Neural crest cell (in vitro differentiated cells): ENCODE measurements around the gene PCID2. TPM values are rescaled to one million over a fixed set of nuclear protein-coding genes. Genes with fewer than 3 reads are reported as not detected.
A peak's percentile ranks its signal among the peaks of the same experiment; 100 is the strongest.

Source experiments
- DNase-seq: peaks from one replicate; pipeline ENCODE4 v3.0.0; 2021; ENCODE audit warnings: low read depth, mixed read lengths, low spot score
- H3K27ac Mint-ChIP-seq: one replicate; pipeline ENCODE4 v1.8.0; 2021; ENCODE audit warnings: mild to moderate bottlenecking, mixed read lengths; ENCODE audit not compliant: unreplicated experiment
- H3K27me3 Mint-ChIP-seq: 2 replicates; pipeline ENCODE4 v1.8.0; 2021; ENCODE audit warnings: low read depth, mild to moderate bottlenecking, mixed read lengths
- H3K36me3 Mint-ChIP-seq: 2 replicates; pipeline ENCODE4 v1.8.0; 2021; ENCODE audit warnings: low read depth, mild to moderate bottlenecking, mixed read lengths
- H3K4me1 Mint-ChIP-seq: 2 replicates; pipeline ENCODE4 v1.8.0; 2021; ENCODE audit warnings: mixed read lengths
- H3K4me3 Mint-ChIP-seq: one replicate; pipeline ENCODE4 v1.8.0; 2021; ENCODE audit warnings: mild to moderate bottlenecking, mixed read lengths
- H3K9me3 Mint-ChIP-seq: 2 replicates; pipeline ENCODE4 v1.8.0; 2021; ENCODE audit warnings: mixed read lengths
- total RNA-seq: library from RNA; stranded (reverse); gene quantifications from 2 replicates; pipeline ENCODE4 v1.2.1, GENCODE V29; 2021
- TF ChIP-seq, protein P1 (sequence below): fragments of 200-600 bp; sonication (generic); conservative IDR thresholded peaks from 2 replicates; pipeline ENCODE4 v1.5.0; 2021; ENCODE audit warnings: antibody characterized with exemption, mild to moderate bottlenecking

PCID2 gene
- total RNA-seq, 1 donor from 2014 or later, result 60.4 TPM

GRCh38 chr13:113224486-113224885 lies 16.0 kb upstream of the PCID2 start:
- H3K9me3 Mint-ChIP-seq, result no peaks in the 10 kb centered on the region
- TF ChIP-seq, protein P1, sequence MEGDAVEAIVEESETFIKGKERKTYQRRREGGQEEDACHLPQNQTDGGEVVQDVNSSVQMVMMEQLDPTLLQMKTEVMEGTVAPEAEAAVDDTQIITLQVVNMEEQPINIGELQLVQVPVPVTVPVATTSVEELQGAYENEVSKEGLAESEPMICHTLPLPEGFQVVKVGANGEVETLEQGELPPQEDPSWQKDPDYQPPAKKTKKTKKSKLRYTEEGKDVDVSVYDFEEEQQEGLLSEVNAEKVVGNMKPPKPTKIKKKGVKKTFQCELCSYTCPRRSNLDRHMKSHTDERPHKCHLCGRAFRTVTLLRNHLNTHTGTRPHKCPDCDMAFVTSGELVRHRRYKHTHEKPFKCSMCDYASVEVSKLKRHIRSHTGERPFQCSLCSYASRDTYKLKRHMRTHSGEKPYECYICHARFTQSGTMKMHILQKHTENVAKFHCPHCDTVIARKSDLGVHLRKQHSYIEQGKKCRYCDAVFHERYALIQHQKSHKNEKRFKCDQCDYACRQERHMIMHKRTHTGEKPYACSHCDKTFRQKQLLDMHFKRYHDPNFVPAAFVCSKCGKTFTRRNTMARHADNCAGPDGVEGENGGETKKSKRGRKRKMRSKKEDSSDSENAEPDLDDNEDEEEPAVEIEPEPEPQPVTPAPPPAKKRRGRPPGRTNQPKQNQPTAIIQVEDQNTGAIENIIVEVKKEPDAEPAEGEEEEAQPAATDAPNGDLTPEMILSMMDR, result no peak
- peak overlapping the region; percentile 47 for H3K27ac Mint-ChIP-seq
- H3K4me1 Mint-ChIP-seq, result no peaks in the 10 kb centered on the region
- H3K27me3 Mint-ChIP-seq, result no peaks in the 10 kb centered on the region
- no peak overlapping the region for H3K4me3 Mint-ChIP-seq
- DNase-seq, result no peak
- peaks cover 21% of the 10 kb centered on the region for H3K36me3 Mint-ChIP-seq

GRCh38 chr13:113223070-113223469 lies 14.6 kb upstream of the PCID2 start:
- DNase-seq, result no peak
- TF ChIP-seq, protein P1, result no peak
- Mint-ChIP-seq H3K27me3 (no peaks in the 10 kb centered on the region), H3K4me3 (no peak overlapping the region), H3K4me1 (no peaks in the 10 kb centered on the region), H3K36me3 (peaks cover 16% of the 10 kb centered on the region), H3K9me3 (no peaks in the 10 kb centered on the region), H3K27ac (no peak overlapping the region)

DNA sequence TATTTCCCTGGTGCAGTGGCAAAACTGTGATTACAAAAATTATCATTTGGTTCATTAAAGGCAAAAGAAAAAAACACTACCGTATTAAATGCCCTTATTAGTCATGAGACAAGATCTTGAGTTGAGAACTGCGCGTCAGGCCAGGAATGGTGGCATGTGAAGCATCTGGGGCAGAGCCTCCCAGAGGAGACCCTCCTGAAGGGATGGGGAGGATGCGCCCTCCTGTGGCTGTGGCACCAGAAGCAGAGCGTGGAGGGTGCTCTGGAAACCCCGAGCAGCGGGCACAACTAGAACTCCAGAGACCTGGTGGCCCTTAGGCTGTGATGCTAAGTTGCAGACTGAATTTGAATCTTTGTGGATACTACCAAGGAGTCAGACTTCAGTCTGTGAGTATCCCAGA lies 12.4 kb upstream of the PCID2 start:
- Mint-ChIP-seq H3K27ac (no peak overlapping the region), H3K36me3 (peaks cover 12% of the 10 kb centered on the region), H3K4me3 (no peak overlapping the region), H3K4me1 (no peaks in the 10 kb centered on the region), H3K9me3 (no peaks in the 10 kb centered on the region), H3K27me3 (no peaks in the 10 kb centered on the region)
- TF ChIP-seq, protein P1, result peak; percentile 16
- DNase-seq, result no peak

GRCh38 chr13:113220141-113220598 lies 11.7 kb upstream of the PCID2 start:
- DNase-seq, result no peak

GRCh38 chr13:113219256-113219940 lies 10.9 kb upstream of the PCID2 start:
- Mint-ChIP-seq H3K27ac (peak overlapping the region; percentile 51), H3K36me3 (peaks cover 12% of the 10 kb centered on the region), H3K9me3 (no peaks in the 10 kb centered on the region), H3K4me1 (no peaks in the 10 kb centered on the region), H3K4me3 (no peak overlapping the region), H3K27me3 (no peaks in the 10 kb centered on the region)
- no peak for DNase-seq
- TF ChIP-seq, protein P1, result no peak

More at GRCh38 chr13:113220141-113220598, 11.7 kb upstream of the PCID2 start:
- no peaks in the 10 kb centered on the region for H3K9me3 Mint-ChIP-seq
- H3K27me3 Mint-ChIP-seq, result no peaks in the 10 kb centered on the region
- H3K36me3 Mint-ChIP-seq, result peaks cover 12% of the 10 kb centered on the region
- H3K4me3 Mint-ChIP-seq, result no peak overlapping the region
- H3K27ac Mint-ChIP-seq, result peak overlapping the region; percentile 65
- H3K4me1 Mint-ChIP-seq, result no peaks in the 10 kb centered on the region
- TF ChIP-seq, protein P1, result no peak
